ENCODE data around the gene LEAP2.
"Not testable (repeated sequence)": the region's sequence is repeated elsewhere in the genome, so short reads cannot be mapped to it uniquely, and the experiment has no call there.

DNA sequence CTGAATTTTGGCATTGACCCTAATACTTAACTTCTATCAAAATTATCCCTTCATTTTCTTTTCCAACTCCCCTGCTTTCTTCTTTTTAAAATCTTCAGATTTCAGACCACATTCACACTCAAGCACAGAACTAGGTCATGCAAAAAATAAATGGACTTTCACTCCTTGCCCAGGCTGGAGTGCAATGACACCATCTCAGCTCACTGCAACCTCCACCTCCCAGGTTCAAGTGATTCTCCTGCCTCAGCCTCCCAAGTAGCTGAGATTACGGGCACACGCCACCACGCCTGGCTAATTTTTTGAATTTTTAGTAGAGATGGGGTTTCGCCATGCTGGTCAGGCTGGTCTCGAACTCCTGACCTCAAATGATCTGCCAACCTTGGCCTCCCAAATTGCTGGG is 18.5 kb upstream of the LEAP2 start:
- TF ChIP-seq, protein P1, sequence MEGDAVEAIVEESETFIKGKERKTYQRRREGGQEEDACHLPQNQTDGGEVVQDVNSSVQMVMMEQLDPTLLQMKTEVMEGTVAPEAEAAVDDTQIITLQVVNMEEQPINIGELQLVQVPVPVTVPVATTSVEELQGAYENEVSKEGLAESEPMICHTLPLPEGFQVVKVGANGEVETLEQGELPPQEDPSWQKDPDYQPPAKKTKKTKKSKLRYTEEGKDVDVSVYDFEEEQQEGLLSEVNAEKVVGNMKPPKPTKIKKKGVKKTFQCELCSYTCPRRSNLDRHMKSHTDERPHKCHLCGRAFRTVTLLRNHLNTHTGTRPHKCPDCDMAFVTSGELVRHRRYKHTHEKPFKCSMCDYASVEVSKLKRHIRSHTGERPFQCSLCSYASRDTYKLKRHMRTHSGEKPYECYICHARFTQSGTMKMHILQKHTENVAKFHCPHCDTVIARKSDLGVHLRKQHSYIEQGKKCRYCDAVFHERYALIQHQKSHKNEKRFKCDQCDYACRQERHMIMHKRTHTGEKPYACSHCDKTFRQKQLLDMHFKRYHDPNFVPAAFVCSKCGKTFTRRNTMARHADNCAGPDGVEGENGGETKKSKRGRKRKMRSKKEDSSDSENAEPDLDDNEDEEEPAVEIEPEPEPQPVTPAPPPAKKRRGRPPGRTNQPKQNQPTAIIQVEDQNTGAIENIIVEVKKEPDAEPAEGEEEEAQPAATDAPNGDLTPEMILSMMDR (IDR thresholded peaks at IDR 0.05; ENCODE audit: low read length) = not testable (repeated sequence)
- not testable (repeated sequence) for TF ChIP-seq EZH2 (IDR thresholded peaks at IDR 0.05; ENCODE audit: borderline replicate concordance, low read length)
